Colonic mucosa (tissue), 4 donors: ENCODE results near the gene VSIG8. TPM values are rescaled to one million over a fixed set of nuclear protein-coding genes. Genes with fewer than 3 reads are reported as not detected.

Experiments
- DNase-seq: peaks from one replicate; pipeline ENCODE4 v3.0.0-alpha.2; 2020
- H3K27ac ChIP-seq: fragments of 200-600 bp; one replicate; pipeline ENCODE4 v1.8.0; 2021
- H3K27me3 ChIP-seq: fragments of 200-600 bp; one replicate; pipeline ENCODE4 v1.8.0; 2021
- H3K36me3 ChIP-seq: fragments of 200-600 bp; one replicate; pipeline ENCODE4 v1.8.0; 2021
- H3K4me1 ChIP-seq: fragments of 200-600 bp; one replicate; pipeline ENCODE4 v1.8.0; 2021; ENCODE audit warnings: mild to moderate bottlenecking
- H3K4me3 ChIP-seq: fragments of 200-600 bp; one replicate; pipeline ENCODE4 v1.8.0; 2021
- H3K9ac ChIP-seq, 2 donors: one replicate each; pipeline ENCODE4 v1.7.0; 2013; ENCODE audit warnings: control low read depth in 2 of 2, low read depth in 2 of 2, low read length in 2 of 2
- H3K9me3 ChIP-seq: fragments of 200-600 bp; one replicate; pipeline ENCODE4 v1.8.0; 2021
- intact Hi-C: fragments of 100-400 bp; cut with DNase I; formaldehyde crosslinking; loops from one replicate; pipeline ENCODE4 v1.14.1; 2022
- total RNA-seq, 2 donors: library from RNA; stranded (reverse); fragmentation: NEBNext Ultra II Directional in 1 of 2; extraction: Animal tissue kit (Norgen Biotek cat#: 25700) in 1 of 2; gene quantifications; one replicate each; pipeline ENCODE4 v1.2.1, GENCODE V29; 2021
- TF ChIP-seq, protein P1 (sequence below): fragments of 200-600 bp; IDR thresholded peaks from one replicate; pipeline ENCODE4 v1.8.0; 2022; ENCODE audit warnings: antibody characterized with exemption, mild to moderate bottlenecking
- donor health status: healthy.
- donor health status: DM: no; HTN: no; CAD: no.
- donor health status: DM: no; HTN: no; CAD: no.

Gene VSIG8
- total RNA-seq, 2 donors from 2014 or later: not detected

DNA sequence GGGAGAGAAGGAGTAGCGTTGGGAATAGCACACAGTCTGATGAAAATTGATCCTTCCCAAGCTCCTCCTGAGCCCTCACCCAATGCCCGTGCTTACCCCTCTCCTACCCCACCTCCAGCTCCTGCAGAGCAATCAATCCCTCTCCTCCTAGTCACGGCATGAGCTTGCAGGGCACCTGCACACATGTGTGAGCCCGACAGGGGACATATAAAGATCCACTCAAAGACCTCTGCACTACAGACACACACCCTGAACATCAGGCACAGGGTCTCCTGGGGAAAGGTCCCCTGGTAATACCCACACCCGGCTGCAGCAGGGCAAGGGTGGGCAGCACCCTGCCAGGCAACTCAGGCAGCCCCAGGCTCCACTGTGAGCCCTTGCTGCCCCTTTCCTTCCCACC, 426 bp downstream of the VSIG8 start:
- TF ChIP-seq, protein P1, sequence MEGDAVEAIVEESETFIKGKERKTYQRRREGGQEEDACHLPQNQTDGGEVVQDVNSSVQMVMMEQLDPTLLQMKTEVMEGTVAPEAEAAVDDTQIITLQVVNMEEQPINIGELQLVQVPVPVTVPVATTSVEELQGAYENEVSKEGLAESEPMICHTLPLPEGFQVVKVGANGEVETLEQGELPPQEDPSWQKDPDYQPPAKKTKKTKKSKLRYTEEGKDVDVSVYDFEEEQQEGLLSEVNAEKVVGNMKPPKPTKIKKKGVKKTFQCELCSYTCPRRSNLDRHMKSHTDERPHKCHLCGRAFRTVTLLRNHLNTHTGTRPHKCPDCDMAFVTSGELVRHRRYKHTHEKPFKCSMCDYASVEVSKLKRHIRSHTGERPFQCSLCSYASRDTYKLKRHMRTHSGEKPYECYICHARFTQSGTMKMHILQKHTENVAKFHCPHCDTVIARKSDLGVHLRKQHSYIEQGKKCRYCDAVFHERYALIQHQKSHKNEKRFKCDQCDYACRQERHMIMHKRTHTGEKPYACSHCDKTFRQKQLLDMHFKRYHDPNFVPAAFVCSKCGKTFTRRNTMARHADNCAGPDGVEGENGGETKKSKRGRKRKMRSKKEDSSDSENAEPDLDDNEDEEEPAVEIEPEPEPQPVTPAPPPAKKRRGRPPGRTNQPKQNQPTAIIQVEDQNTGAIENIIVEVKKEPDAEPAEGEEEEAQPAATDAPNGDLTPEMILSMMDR: no peak
- Histone ChIP-seq H3K27ac (no peak overlapping the region), H3K4me3 (no peak overlapping the region), H3K27me3 (no peaks in the 10 kb centered on the region), H3K9ac (no peak overlapping the region), H3K36me3 (no peaks in the 10 kb centered on the region), H3K9me3 (no peaks in the 10 kb centered on the region), H3K4me1 (no peaks in the 10 kb centered on the region)
- intact Hi-C loops: no loop called here
- no peak for DNase-seq

DNA sequence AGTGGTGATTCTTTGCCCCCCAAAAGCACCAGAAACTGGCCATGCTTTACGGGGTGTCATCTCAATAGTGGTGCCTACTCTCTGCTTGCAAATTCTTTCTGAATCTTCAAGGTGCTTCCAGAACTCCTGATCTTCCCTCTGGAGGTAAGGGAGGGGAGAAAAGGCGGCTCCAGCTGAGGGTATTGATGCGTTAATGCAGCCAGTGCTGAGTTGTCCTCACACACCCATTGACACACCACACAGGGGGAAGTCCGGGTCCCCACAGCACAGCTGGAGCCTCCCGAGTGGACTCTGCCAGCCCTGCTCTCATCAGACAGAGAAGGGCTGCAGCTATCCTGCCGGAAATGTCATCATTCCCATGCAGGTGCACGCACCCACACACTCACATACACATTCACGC, 1.2 kb downstream of the VSIG8 start:
- Histone ChIP-seq H3K4me3 (no peak overlapping the region), H3K27ac (no peak overlapping the region), H3K4me1 (no peaks in the 10 kb centered on the region), H3K27me3 (no peaks in the 10 kb centered on the region), H3K36me3 (no peaks in the 10 kb centered on the region), H3K9me3 (no peaks in the 10 kb centered on the region), H3K9ac (no peak overlapping the region)
- TF ChIP-seq, protein P1: no peak
- DNase-seq: no peak
- intact Hi-C loops: no loop called here

DNA sequence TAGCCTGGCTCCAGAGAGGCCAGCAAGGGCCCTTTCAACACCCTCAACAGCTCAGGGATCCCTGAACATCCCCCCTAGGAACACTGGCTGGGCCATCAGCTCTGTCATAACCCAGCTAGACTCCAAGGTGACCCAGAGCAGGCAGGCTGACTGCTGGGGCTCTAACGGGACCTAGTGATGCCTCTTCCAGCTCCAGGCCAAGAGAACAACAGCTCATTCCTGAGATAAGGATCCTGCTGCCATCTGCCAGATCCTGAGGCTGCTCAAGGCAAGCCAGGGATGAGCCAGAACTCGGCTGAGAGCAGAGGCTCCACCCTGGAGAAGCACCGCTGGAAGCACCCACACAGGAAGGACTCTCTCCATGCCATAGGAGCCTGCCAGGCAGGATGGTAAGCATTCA, 2.0 kb downstream of the VSIG8 start:
- TF ChIP-seq, protein P1: no peak
- no peak overlapping the region for H3K9ac ChIP-seq
- no peak for DNase-seq
- intact Hi-C loops: no loop called here
- no peaks in the 10 kb centered on the region for H3K4me1 ChIP-seq
- H3K27ac ChIP-seq: no peak overlapping the region
- no peaks in the 10 kb centered on the region for H3K9me3 ChIP-seq
- no peak overlapping the region for H3K4me3 ChIP-seq
- H3K27me3 ChIP-seq: no peaks in the 10 kb centered on the region
- no peaks in the 10 kb centered on the region for H3K36me3 ChIP-seq

DNA sequence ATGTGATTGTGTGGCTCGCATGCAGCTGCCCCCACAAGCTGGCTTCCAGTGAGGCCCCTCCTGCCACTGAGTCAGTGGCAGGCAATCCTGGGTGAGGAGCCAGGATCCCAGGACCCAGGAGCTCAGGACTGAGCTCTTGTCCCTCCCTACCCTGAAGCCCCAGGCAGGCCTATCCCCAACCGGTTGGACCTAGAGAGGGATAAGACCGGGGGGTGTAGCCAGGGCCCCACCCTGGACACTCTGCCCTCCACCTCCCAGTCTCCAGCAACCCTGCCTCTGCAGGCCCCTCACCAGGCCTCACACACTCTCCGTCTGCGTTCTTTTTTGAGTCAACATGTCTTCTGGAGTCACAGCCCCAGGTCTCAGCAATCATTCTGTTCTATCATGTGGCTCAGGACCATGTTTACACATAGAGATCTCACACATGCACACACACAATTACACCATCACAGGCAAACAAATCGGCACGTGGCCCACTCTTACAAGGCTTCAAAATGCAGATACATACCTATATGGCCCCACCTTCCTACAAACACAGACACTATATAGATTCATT, 2.6 kb downstream of the VSIG8 start:
- Histone ChIP-seq H3K9ac (no peak overlapping the region), H3K27me3 (no peaks in the 10 kb centered on the region), H3K36me3 (no peaks in the 10 kb centered on the region), H3K4me3 (no peak overlapping the region), H3K9me3 (no peaks in the 10 kb centered on the region), H3K4me1 (no peaks in the 10 kb centered on the region), H3K27ac (no peak overlapping the region)
- intact Hi-C loops: no loop called here
- TF ChIP-seq, protein P1: no peak
- no peak for DNase-seq

DNA sequence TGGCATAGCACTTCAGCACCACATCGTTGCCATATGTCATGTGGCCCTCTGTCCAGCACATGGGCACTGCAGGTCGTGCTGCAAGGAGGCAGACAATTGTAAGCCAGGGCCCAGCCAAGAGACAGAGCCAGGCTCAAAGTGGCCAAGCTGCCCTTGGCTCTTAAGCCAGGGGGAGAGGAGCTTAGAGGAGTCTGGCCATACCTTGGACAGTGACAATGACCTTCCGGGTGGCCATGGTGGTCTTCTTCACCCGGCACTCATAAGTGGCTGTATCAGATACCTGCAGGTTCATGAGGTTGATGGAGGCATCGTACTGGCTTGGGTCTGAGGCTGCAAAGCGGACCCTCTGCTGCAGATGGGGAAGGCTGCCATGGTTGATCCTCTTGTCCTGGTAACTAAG, 4.6 kb downstream of the VSIG8 start:
- no peak overlapping the region for H3K4me3 ChIP-seq
- no peaks in the 10 kb centered on the region for H3K27me3 ChIP-seq
- no peak overlapping the region for H3K9ac ChIP-seq
- TF ChIP-seq, protein P1: no peak
- no peaks in the 10 kb centered on the region for H3K4me1 ChIP-seq
- intact Hi-C loops: no loop called here
- no peaks in the 10 kb centered on the region for H3K9me3 ChIP-seq
- no peak overlapping the region for H3K27ac ChIP-seq
- no peaks in the 10 kb centered on the region for H3K36me3 ChIP-seq
- no peak for DNase-seq
